ENCODE data around the gene ANKRD52. TPM values are rescaled to one million over a fixed set of nuclear protein-coding genes. Genes with fewer than 3 reads are reported as not detected.

ANKRD52 gene
- total and polyA plus RNA-seq, 9 of the 15 experiments (the other 6 are each of a cell fraction or from before 2014, with no cell fraction given), result 0.52 to 46.8 (median 7.9) TPM

DNA sequence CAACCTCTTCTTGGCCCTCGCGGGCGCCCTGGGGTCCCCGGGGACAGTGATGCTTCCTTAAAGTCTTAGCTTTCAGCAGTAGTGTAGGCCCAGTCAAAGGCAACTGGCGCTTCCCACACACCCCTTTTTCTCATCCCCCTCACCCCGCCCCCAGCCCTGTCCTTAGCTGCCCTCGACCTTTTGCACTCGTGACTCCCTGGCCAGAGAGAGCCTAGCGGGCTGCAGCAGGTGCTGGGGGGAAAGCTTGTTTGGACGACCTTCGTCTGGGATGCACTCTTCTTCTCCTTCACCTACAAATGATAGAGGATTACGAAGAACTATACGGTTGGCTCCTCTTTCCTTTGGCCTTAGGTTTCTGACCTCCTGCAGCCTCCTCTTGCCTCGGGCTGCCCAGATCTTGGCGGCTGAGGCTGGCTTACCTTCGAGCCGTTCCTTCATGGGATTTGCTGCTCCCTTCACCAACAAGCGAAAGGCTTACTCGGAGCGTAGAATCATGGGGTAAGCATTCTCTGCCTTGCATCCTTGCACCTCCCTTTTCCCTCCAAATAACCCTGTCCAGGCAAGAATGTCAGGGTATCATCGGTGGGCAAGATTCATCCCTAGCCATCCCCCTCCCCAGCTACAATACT, 9.4 kb upstream of the ANKRD52 start (continued):
- TF ChIP-seq, protein P1, sequence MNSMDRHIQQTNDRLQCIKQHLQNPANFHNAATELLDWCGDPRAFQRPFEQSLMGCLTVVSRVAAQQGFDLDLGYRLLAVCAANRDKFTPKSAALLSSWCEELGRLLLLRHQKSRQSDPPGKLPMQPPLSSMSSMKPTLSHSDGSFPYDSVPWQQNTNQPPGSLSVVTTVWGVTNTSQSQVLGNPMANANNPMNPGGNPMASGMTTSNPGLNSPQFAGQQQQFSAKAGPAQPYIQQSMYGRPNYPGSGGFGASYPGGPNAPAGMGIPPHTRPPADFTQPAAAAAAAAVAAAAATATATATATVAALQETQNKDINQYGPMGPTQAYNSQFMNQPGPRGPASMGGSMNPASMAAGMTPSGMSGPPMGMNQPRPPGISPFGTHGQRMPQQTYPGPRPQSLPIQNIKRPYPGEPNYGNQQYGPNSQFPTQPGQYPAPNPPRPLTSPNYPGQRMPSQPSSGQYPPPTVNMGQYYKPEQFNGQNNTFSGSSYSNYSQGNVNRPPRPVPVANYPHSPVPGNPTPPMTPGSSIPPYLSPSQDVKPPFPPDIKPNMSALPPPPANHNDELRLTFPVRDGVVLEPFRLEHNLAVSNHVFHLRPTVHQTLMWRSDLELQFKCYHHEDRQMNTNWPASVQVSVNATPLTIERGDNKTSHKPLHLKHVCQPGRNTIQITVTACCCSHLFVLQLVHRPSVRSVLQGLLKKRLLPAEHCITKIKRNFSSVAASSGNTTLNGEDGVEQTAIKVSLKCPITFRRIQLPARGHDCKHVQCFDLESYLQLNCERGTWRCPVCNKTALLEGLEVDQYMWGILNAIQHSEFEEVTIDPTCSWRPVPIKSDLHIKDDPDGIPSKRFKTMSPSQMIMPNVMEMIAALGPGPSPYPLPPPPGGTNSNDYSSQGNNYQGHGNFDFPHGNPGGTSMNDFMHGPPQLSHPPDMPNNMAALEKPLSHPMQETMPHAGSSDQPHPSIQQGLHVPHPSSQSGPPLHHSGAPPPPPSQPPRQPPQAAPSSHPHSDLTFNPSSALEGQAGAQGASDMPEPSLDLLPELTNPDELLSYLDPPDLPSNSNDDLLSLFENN (IDR thresholded peaks at IDR 0.05; ENCODE audit: low read depth in 2 of 2, low read length in 2 of 2), result no peak
- TF ChIP-seq, protein P2, sequence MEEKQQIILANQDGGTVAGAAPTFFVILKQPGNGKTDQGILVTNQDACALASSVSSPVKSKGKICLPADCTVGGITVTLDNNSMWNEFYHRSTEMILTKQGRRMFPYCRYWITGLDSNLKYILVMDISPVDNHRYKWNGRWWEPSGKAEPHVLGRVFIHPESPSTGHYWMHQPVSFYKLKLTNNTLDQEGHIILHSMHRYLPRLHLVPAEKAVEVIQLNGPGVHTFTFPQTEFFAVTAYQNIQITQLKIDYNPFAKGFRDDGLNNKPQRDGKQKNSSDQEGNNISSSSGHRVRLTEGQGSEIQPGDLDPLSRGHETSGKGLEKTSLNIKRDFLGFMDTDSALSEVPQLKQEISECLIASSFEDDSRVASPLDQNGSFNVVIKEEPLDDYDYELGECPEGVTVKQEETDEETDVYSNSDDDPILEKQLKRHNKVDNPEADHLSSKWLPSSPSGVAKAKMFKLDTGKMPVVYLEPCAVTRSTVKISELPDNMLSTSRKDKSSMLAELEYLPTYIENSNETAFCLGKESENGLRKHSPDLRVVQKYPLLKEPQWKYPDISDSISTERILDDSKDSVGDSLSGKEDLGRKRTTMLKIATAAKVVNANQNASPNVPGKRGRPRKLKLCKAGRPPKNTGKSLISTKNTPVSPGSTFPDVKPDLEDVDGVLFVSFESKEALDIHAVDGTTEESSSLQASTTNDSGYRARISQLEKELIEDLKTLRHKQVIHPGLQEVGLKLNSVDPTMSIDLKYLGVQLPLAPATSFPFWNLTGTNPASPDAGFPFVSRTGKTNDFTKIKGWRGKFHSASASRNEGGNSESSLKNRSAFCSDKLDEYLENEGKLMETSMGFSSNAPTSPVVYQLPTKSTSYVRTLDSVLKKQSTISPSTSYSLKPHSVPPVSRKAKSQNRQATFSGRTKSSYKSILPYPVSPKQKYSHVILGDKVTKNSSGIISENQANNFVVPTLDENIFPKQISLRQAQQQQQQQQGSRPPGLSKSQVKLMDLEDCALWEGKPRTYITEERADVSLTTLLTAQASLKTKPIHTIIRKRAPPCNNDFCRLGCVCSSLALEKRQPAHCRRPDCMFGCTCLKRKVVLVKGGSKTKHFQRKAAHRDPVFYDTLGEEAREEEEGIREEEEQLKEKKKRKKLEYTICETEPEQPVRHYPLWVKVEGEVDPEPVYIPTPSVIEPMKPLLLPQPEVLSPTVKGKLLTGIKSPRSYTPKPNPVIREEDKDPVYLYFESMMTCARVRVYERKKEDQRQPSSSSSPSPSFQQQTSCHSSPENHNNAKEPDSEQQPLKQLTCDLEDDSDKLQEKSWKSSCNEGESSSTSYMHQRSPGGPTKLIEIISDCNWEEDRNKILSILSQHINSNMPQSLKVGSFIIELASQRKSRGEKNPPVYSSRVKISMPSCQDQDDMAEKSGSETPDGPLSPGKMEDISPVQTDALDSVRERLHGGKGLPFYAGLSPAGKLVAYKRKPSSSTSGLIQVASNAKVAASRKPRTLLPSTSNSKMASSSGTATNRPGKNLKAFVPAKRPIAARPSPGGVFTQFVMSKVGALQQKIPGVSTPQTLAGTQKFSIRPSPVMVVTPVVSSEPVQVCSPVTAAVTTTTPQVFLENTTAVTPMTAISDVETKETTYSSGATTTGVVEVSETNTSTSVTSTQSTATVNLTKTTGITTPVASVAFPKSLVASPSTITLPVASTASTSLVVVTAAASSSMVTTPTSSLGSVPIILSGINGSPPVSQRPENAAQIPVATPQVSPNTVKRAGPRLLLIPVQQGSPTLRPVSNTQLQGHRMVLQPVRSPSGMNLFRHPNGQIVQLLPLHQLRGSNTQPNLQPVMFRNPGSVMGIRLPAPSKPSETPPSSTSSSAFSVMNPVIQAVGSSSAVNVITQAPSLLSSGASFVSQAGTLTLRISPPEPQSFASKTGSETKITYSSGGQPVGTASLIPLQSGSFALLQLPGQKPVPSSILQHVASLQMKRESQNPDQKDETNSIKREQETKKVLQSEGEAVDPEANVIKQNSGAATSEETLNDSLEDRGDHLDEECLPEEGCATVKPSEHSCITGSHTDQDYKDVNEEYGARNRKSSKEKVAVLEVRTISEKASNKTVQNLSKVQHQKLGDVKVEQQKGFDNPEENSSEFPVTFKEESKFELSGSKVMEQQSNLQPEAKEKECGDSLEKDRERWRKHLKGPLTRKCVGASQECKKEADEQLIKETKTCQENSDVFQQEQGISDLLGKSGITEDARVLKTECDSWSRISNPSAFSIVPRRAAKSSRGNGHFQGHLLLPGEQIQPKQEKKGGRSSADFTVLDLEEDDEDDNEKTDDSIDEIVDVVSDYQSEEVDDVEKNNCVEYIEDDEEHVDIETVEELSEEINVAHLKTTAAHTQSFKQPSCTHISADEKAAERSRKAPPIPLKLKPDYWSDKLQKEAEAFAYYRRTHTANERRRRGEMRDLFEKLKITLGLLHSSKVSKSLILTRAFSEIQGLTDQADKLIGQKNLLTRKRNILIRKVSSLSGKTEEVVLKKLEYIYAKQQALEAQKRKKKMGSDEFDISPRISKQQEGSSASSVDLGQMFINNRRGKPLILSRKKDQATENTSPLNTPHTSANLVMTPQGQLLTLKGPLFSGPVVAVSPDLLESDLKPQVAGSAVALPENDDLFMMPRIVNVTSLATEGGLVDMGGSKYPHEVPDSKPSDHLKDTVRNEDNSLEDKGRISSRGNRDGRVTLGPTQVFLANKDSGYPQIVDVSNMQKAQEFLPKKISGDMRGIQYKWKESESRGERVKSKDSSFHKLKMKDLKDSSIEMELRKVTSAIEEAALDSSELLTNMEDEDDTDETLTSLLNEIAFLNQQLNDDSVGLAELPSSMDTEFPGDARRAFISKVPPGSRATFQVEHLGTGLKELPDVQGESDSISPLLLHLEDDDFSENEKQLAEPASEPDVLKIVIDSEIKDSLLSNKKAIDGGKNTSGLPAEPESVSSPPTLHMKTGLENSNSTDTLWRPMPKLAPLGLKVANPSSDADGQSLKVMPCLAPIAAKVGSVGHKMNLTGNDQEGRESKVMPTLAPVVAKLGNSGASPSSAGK (IDR thresholded peaks at IDR 0.05), result peak; percentile 25
- TF ChIP-seq, protein P3, sequence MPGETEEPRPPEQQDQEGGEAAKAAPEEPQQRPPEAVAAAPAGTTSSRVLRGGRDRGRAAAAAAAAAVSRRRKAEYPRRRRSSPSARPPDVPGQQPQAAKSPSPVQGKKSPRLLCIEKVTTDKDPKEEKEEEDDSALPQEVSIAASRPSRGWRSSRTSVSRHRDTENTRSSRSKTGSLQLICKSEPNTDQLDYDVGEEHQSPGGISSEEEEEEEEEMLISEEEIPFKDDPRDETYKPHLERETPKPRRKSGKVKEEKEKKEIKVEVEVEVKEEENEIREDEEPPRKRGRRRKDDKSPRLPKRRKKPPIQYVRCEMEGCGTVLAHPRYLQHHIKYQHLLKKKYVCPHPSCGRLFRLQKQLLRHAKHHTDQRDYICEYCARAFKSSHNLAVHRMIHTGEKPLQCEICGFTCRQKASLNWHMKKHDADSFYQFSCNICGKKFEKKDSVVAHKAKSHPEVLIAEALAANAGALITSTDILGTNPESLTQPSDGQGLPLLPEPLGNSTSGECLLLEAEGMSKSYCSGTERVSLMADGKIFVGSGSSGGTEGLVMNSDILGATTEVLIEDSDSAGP (CRISPR knock-in tag; IDR thresholded peaks at IDR 0.05), result no peak
- TF ChIP-seq DMBX1 (CRISPR knock-in tag; IDR thresholded peaks at IDR 0.05; ENCODE audit: borderline replicate concordance), result no peak
- TF ChIP-seq ZNF77 (CRISPR knock-in tag; IDR thresholded peaks at IDR 0.05), result no peak
- TF ChIP-seq MEF2A (IDR thresholded peaks at IDR 0.05; ENCODE audit: control insufficient read depth, low read depth, low read length), result no peak
- no peak for TF ChIP-seq NFYB (IDR thresholded peaks at IDR 0.05; ENCODE audit: extremely low read depth, insufficient read length)
- TF ChIP-seq, protein P4, sequence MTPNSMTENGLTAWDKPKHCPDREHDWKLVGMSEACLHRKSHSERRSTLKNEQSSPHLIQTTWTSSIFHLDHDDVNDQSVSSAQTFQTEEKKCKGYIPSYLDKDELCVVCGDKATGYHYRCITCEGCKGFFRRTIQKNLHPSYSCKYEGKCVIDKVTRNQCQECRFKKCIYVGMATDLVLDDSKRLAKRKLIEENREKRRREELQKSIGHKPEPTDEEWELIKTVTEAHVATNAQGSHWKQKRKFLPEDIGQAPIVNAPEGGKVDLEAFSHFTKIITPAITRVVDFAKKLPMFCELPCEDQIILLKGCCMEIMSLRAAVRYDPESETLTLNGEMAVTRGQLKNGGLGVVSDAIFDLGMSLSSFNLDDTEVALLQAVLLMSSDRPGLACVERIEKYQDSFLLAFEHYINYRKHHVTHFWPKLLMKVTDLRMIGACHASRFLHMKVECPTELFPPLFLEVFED (CRISPR knock-in tag; conservative IDR thresholded peaks at IDR 0.05), result no peak

All from K562 (cell line).